Islet precursor cell (in vitro differentiated cells): ENCODE measurements around the gene PLAAT1.
A peak's percentile ranks its signal among the peaks of the same experiment; 100 is the strongest.

Experiments
- DNase-seq: peaks from one replicate; pipeline ENCODE4 v3.0.0-alpha.2; 2018

PLAAT1 gene

DNA sequence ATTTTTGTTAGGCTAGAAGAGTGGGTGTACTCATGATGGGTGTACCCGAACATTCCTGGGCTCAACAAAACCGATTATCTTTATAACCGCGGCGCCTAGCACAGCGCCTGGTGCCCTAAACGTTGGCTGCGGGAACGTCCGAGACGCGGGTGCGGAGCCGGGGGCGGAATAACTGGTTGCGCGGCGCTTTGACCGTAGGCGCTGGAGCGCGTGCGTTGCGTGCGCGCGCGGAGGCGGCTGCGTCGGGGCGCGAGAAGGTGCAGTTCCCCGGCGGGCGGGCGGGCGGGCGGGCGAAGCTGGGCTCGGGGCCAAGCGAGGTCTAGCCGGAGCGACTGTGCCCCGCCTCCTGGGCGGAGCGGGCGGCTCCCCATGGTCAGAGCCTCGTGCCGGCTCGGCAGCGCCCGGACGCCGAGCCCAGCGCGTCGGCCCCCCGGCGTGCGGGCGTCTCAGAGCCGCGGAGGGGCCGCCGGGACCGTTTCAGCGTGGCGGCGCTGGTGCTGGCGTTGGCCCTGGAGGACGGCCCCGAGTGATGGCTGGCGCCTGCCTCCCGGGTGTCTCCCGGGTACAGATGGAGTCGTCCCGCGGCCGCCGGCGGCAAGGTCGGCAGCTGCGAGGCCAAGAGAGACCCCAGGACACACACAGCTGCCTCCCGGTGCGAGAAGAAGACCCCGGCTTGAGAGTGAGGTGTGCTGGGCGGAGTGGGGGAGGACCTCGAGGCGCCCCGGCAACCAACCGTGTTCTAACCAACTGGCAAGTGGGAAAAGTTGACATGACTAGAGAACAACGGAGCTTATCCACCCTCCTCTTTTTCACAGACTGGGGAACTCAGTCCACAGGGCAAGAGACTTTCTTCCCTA is at the start of gene PLAAT1:
TSS of gene PLAAT1 (plus strand) at position 373 of the 857 bp plus-strand sequence. CDS start 14,429 bp downstream, outside the sequence.
- peak; percentile 91 for DNase-seq

GRCh38 chr3:193194371-193194770 is 46.7 kb upstream of the PLAAT1 start:
- no peak for DNase-seq

DNA sequence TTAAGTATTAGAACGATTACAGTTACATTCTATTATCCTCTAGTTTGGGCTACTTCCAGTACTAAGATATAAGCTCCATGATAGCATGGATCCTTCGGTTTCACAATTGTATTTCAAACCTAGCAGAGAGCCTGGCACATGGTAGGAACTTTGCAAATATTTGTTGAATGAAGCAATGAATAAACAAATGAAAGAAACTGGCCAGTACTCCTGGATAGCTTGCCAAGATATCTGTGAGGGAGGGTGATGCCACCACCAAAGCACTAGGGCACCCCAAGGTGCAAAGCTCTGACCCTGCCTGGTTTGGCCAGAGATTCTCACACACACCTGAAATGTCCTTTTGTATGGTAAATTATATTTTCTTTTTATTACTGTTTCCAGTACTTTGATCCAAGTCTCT is 44.3 kb upstream of the PLAAT1 start:
- DNase-seq, result no peak

DNA sequence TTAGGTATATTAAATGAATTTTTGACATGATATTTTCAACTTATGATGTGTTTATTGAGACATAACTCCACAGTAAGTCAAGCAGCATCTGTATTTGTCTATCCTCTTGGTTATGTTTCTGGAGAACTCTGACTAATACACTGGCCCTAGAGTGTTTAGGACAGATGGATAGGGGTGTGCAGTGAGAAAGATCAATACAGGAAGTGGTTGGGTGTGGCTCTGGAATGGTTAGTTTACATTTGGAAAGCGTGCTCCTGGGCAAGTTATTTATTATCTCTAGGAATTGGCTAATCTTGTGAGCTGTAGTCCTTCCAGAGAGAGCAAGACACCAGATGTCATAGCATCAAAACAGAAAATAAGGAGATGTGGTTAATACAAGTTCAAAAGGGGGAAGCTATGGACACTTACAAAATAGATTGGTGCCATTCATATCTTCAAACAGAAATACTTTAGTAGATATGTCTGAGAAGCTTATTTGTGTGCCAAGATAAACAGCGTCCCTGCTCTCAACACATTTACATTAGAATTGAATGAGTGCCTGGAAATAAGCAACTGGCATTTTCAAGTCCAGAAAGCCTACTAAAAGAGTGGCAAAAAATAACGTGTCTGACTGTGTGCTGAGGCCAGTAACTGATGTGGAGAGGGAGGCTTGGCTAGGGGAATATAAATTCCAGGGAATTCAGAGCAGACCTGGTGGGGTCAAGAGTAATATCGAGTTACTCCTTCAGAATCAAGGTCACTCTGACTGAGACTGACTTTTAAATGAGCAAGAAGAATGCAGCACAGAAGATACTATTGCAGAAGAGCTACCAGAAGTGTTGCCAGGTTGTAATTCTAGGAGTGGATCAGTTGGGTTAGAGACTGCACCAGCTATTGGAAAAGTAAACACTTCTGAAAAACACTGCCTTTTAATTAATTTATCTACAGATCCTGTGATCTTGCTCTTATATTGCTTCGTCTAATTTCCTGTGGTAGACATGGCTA is 33.4 kb upstream of the PLAAT1 start:
- DNase-seq, result no peak

DNA sequence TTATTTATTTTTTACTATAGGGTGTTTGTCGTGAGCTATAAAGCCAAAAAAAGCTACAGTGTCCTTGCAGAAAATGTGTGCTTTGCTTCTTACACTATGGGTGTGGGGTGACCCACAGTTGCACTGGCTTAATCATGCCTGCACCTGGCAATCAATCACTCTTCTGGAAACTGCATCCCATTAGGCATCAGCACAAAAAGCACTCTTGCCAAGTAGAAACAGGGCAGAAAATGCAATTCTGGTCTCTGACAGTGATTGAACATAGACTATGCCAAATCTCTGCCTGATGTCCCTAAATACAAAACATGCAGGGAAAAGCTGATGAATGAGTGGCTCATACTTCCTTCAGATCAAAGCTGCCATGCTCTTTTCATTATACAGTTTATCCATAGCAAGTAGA is 30.4 kb upstream of the PLAAT1 start:
- DNase-seq, result no peak

- DNase-seq, result no peak
These were observed 29.8 kb upstream of the PLAAT1 start for GRCh38 chr3:193211173-193211572.

GRCh38 chr3:193211984-193212383 is 29.0 kb upstream of the PLAAT1 start:
- DNase-seq, result no peak

DNA sequence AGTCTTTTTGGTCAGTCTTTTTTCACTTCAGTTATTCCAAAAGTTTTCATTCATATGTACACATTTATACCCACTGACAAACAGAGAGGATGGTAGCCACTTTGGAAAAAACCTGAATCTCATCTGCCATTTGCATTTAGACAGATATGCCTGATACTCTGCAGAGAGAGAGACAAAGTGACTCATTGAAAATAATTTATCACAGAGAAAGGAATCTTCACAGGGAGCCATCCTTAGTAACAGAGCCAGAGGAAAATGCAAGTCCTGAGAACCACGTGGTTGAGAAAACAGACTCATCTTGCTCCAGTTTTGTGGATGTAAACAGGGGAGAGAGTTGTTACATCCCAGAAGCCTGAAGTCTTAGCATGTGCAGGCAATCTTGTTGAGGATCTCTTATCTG is 28.2 kb upstream of the PLAAT1 start:
- DNase-seq, result no peak

DNA sequence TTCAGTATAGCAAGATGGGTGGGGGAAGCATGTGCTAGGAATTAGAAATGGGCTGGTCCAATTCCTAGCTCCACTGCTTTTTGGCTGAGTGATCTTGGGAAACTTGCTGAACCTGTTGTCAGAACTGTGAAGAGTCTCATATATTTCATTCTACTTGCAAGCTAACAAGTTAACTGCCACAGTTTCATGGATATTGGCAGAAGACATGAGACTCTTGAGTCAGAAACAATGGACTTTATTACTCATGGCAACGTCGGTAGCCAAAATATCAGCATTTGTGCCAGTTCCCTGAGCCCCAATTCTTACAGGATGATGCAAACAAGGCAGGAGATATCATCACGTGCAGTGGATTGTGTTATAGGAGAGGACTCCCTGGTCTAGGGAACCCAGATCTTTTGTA is 26.6 kb upstream of the PLAAT1 start:
- no peak for DNase-seq

GRCh38 chr3:193225302-193226125 is 15.5 kb upstream of the PLAAT1 start:
- DNase-seq, result peak; percentile 58

- DNase-seq, result no peak
These were observed 12.8 kb upstream of the PLAAT1 start for GRCh38 chr3:193228206-193228605.

- DNase-seq, result no peak
These were observed 11.1 kb upstream of the PLAAT1 start for GRCh38 chr3:193229851-193230420.

DNA sequence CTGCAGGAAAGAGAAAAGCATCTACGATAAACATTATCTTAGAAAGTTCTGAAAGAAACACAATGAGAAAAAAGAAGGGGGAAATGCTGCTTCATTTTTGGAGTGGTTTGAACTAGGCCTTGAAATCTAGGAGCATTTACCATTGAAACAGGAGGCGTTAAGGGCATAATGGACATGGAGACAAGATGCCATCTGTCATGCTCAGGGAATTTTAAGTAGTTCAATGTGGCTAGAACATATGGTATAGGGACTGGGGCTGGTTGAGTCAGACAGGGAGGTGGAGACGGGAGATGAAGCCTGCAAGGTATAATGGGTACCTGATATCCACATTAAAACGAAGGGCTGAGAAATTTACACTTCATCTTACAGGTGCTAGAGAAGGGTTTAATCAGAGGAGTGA is 10.4 kb upstream of the PLAAT1 start:
- DNase-seq, result no peak

DNA sequence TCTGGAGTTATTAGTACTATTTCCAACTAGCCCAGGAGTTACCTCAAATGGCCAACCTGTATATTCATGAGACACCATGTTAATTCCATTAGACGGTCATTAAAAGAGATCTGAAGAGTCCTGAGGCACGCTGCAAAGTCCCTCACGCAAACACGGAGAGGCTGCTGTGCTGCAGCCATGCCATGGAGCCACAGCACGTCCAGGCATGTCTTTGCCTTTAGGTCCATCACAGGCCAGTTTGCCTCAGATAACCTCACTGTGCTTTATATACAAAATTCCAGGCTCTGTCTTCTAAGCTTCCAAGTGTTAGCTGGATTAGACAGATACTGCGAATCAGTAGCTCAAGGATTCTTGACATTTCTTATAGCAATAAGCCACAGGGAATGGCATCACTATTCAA is 9.8 kb upstream of the PLAAT1 start:
- no peak for DNase-seq

GRCh38 chr3:193236599-193236998 is 4.4 kb upstream of the PLAAT1 start:
- no peak for DNase-seq

DNA sequence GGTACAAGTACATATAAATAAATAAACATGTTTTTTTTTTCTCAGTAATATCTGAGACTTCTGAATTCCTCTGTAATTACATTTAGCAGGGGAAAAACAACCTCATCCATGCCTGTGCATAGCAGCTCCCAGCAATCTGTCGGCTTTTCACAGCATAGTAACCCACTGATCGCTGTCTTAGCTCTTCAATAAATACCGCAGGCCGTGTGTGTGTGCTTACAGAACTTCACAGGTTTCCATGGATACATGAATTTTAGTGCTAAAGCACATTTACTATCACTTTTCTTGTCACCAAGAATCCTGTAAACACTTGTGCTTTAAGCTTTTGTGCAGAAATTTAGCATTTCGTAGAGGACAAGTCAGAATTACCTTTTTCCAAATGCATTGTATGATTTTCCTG is 4.0 kb upstream of the PLAAT1 start:
- no peak for DNase-seq

GRCh38 chr3:193240436-193240849 is 579 bp upstream of the PLAAT1 start:
- peak; percentile 87 for DNase-seq

DNA sequence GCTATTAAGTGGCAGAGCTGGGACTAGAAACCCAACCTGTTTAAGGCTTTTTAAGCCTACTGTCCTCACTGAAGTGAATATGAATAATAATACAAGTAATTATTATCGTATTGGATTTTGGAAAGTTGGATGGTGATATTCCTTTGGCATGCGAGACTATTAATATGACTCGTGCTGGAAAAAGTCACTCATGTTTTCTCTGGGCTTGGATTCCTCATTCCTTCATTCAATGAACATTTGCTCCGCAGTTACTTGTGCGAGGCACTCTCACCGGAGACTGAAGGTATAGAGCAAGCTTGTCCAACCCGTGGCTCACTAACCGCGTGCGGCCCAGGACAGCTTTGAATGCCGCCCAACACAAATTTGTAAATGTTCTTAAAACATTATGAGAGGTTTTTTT is 694 bp downstream of the PLAAT1 start:
- DNase-seq, result no peak

- DNase-seq, result no peak
These were observed 2.5 kb downstream of the PLAAT1 start for GRCh38 chr3:193243571-193243970.

- DNase-seq, result no peak
These were observed 7.9 kb downstream of the PLAAT1 start for GRCh38 chr3:193248848-193249468.

DNA sequence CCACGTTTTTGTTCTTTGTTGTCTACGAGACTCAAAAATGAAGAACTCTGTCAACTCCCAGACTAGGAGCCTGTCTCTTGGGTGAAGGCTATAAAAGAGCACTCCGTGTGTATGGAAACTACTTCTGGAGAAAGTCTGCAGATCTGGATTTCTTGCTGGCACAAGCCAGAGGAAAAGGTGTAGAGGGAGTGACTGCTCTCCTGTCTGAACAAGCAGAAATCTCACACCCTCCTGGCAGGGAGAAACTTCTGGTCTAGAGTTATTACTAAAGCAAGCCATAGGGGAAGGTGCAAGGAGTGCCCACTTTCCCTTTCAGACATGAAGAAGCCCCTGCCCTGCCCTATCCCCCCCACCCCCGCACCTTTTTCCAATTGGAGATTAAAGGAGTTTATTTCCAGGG is 9.5 kb downstream of the PLAAT1 start:
- no peak for DNase-seq
